ENCODE measurements around the gene OSCP1.

The OSCP1 gene

GRCh38 chr1:36450270-36450918 is at the start of gene OSCP1:
OSCP1 (minus strand) TSS chr1:36450451; CDS start chr1:36450369, 82 bp downstream.
- Histone ChIP-seq H3K79me2 (ENCODE audit: insufficient read depth, low read length) (no peaks in the 10 kb centered on the region), H3K4me1 (ENCODE audit: insufficient read depth, low read length, poor library complexity, severe bottlenecking) (peaks cover 9% of the 10 kb centered on the region), H3K36me3 (ENCODE audit: insufficient read depth, low read length) (peaks cover 8% of the 10 kb centered on the region; the same call in 1 of the 2 replicates), H3K27me3 (ENCODE audit: insufficient read depth, low read length, poor library complexity, severe bottlenecking) (no peaks in the 10 kb centered on the region), H3F3A (ENCODE audit: low read depth) (no peaks in the 10 kb centered on the region), H4K20me1 (ENCODE audit: insufficient read depth, low read length, poor library complexity, severe bottlenecking) (no peaks in the 10 kb centered on the region), H2AFZ (ENCODE audit: low read length) (peak within 1 kb of the TSS; percentile 69), H3K9ac (ENCODE audit: low read depth, low read length, poor library complexity, severe bottlenecking) (peak within 1 kb of the TSS; percentile 44), H3K4me3 (ENCODE audit: low read length, poor library complexity, severe bottlenecking) (peak within 1 kb of the TSS; percentile 71), H3K9me2 (replicated peaks; ENCODE audit: low read depth, low read length) (no peaks in the 10 kb centered on the region), H3K4me2 (ENCODE audit: low read depth, low read length, poor library complexity, severe bottlenecking) (peak within 1 kb of the TSS; percentile 43), H3K9me3 (ENCODE audit: insufficient read depth, low read depth, low read length) (no peaks in the 10 kb centered on the region)
- TF ChIP-seq CTCF (conservative IDR thresholded peaks at IDR 0.05; ENCODE audit: low read length) (no peak), EZH2phosphoT487 (IDR thresholded peaks at IDR 0.05; ENCODE audit: borderline replicate concordance) (no peak)

GRCh38 chr1:36497207-36497606 is 47.0 kb upstream of the OSCP1 start:
- no peaks in the 10 kb centered on the region for H3K79me2 ChIP-seq (ENCODE audit: insufficient read depth, low read length)
- H2AFZ ChIP-seq (ENCODE audit: low read length), result no peak overlapping the region
- no peaks in the 10 kb centered on the region for H4K20me1 ChIP-seq (ENCODE audit: insufficient read depth, low read length, poor library complexity, severe bottlenecking)
- no peaks in the 10 kb centered on the region for H3K9me3 ChIP-seq (ENCODE audit: insufficient read depth, low read depth, low read length)
- TF ChIP-seq EZH2phosphoT487 (IDR thresholded peaks at IDR 0.05; ENCODE audit: borderline replicate concordance) (no peak), CTCF (conservative IDR thresholded peaks at IDR 0.05; ENCODE audit: low read length) (no peak)
- H3K4me2 ChIP-seq (ENCODE audit: low read depth, low read length, poor library complexity, severe bottlenecking), result no peak overlapping the region
- no peak overlapping the region for H3K4me3 ChIP-seq (ENCODE audit: low read length, poor library complexity, severe bottlenecking)
- H3K9me2 ChIP-seq (replicated peaks; ENCODE audit: low read depth, low read length), result no peaks in the 10 kb centered on the region
- H3K36me3 ChIP-seq (ENCODE audit: insufficient read depth, low read length), result no peaks in the 10 kb centered on the region
- H3K27me3 ChIP-seq (ENCODE audit: insufficient read depth, low read length, poor library complexity, severe bottlenecking), result no peaks in the 10 kb centered on the region
- H3K9ac ChIP-seq (ENCODE audit: low read depth, low read length, poor library complexity, severe bottlenecking), result no peak overlapping the region
- H3K4me1 ChIP-seq (ENCODE audit: insufficient read depth, low read length, poor library complexity, severe bottlenecking), result no peaks in the 10 kb centered on the region
- H3F3A ChIP-seq (ENCODE audit: low read depth), result no peaks in the 10 kb centered on the region

- no peaks in the 10 kb centered on the region for H3K79me2 ChIP-seq (ENCODE audit: insufficient read depth, low read length)
- H2AFZ ChIP-seq (ENCODE audit: low read length), result no peak overlapping the region
- H3K4me2 ChIP-seq (ENCODE audit: low read depth, low read length, poor library complexity, severe bottlenecking), result no peak overlapping the region
- no peaks in the 10 kb centered on the region for H3F3A ChIP-seq (ENCODE audit: low read depth)
- H3K9me2 ChIP-seq (replicated peaks; ENCODE audit: low read depth, low read length), result no peaks in the 10 kb centered on the region
- H3K4me3 ChIP-seq (ENCODE audit: low read length, poor library complexity, severe bottlenecking), result no peak overlapping the region
- H4K20me1 ChIP-seq (ENCODE audit: insufficient read depth, low read length, poor library complexity, severe bottlenecking), result no peaks in the 10 kb centered on the region
- no peaks in the 10 kb centered on the region for H3K4me1 ChIP-seq (ENCODE audit: insufficient read depth, low read length, poor library complexity, severe bottlenecking)
- TF ChIP-seq CTCF (conservative IDR thresholded peaks at IDR 0.05; ENCODE audit: low read length), result no peak
- TF ChIP-seq EZH2phosphoT487 (IDR thresholded peaks at IDR 0.05; ENCODE audit: borderline replicate concordance), result no peak
- no peaks in the 10 kb centered on the region for H3K27me3 ChIP-seq (ENCODE audit: insufficient read depth, low read length, poor library complexity, severe bottlenecking)
- no peaks in the 10 kb centered on the region for H3K9me3 ChIP-seq (ENCODE audit: insufficient read depth, low read depth, low read length)
- H3K36me3 ChIP-seq (ENCODE audit: insufficient read depth, low read length), result no peaks in the 10 kb centered on the region
- H3K9ac ChIP-seq (ENCODE audit: low read depth, low read length, poor library complexity, severe bottlenecking), result no peak overlapping the region
Measured at GRCh38 chr1:36494971-36495370, 44.7 kb upstream of the OSCP1 start.
